K562 (cell line): ENCODE data around the gene NUTF2. TPM values are rescaled to one million over a fixed set of nuclear protein-coding genes. Genes with fewer than 3 reads are reported as not detected.

Experiments used
- BMI1 ChIP-seq: fragments of 150-350 bp; IDR thresholded peaks from 2 replicates; pipeline ENCODE4 v1.6.1; 2014; ENCODE audit warnings: low read length
- BRD4 ChIP-seq: fragments of 200-600 bp; sonication (generic); IDR thresholded peaks from 2 replicates; pipeline ENCODE4 v1.6.1; 2017; ENCODE audit warnings: inconsistent platforms
- CEBPG ChIP-seq, 3 experiments: fragments of 200-800 bp in 1 of 3; sonication (Bioruptor generic) in 1 of 3; sonication (generic) in 1 of 3; formaldehyde crosslinking in 1 of 3; IDR thresholded peaks in 2 of 3; conservative IDR thresholded peaks in 1 of 3; 2 replicates each; pipeline versions ENCODE4 v1.6.1 to v1.8.0; 2016 to 2022; ENCODE audit warnings: missing compliant biosample characterization in 2 of 3, missing genetic modification characterization in 2 of 3, mild to moderate bottlenecking in 1 of 3, missing genetic modification reagents in 1 of 3
- CHD4 ChIP-seq: fragments of 200-600 bp; sonication (generic); IDR thresholded peaks from 3 replicates; pipeline ENCODE4 v1.6.1; 2012; ENCODE audit warnings: low read depth, mild to moderate bottlenecking, mixed read lengths, low read length, inconsistent platforms; ENCODE audit not compliant: insufficient read depth, insufficient replicate concordance, poor library complexity, severe bottlenecking
- ETV1 ChIP-seq: fragments of 450-650 bp; conservative IDR thresholded peaks from 2 replicates; pipeline ENCODE4 v1.6.1; 2016; ENCODE audit warnings: missing genetic modification characterization, control low read depth, low read depth, missing compliant biosample characterization
- MCM2 ChIP-seq: fragments of 450-650 bp; IDR thresholded peaks from 2 replicates; pipeline ENCODE4 v1.6.1; 2017; ENCODE audit warnings: low read depth, mild to moderate bottlenecking
- POLR3G ChIP-seq: IDR thresholded peaks from 2 replicates; pipeline ENCODE4 v1.6.1; 2011; ENCODE audit not compliant: insufficient read length, insufficient replicate concordance; ENCODE audit errors: extremely low read depth
- SMAD2 ChIP-seq: fragments of 150-350 bp; IDR thresholded peaks from 2 replicates; pipeline ENCODE4 v1.6.1; 2014; ENCODE audit warnings: low read depth, mild to moderate bottlenecking, low read length
- ZNF146 ChIP-seq: IDR thresholded peaks from one replicate; pipeline ENCODE4 v1.6.1; 2018; ENCODE audit warnings: missing compliant biosample characterization; ENCODE audit not compliant: unreplicated experiment
- ZNF263 ChIP-seq: sonication (generic); formaldehyde crosslinking; IDR thresholded peaks from 2 replicates; pipeline ENCODE4 v1.8.0; 2022; ENCODE audit warnings: mild to moderate bottlenecking, missing genetic modification reagents, borderline replicate concordance
- ZNF586 ChIP-seq: fragments of 450-650 bp; formaldehyde crosslinking; conservative IDR thresholded peaks from 2 replicates; pipeline ENCODE4 v1.4.0; 2020; ENCODE audit warnings: mild to moderate bottlenecking, moderate library complexity
- ZNF695 ChIP-seq: fragments of 450-650 bp; formaldehyde crosslinking; IDR thresholded peaks from 2 replicates; pipeline ENCODE4 v1.4.0; 2020; ENCODE audit warnings: mild to moderate bottlenecking, moderate library complexity
- polyA plus RNA-seq, 8 experiments: library from polyadenylated mRNA; depleted of rRNA in 4 of 8; stranded (reverse) in 5 of 8; unstranded in 3 of 8; fragments of >200 nt; fragmentation: Nextera tagmentation in 2 of 8; fragmentation: Illumina TruSeq in 1 of 8; extraction: Ambion mirVana in 2 of 8; extraction: Trizol in 1 of 8; gene quantifications; 2 replicates each; pipeline versions ENCODE4 v1.2.1 to v1.2.3, GENCODE V29; 2011 to 2014; ENCODE audit warnings: inconsistent platforms in 1 of 8, missing spikeins in 1 of 8
- total RNA-seq, 7 experiments: library from RNA; depleted of rRNA in 6 of 7; stranded (reverse); fragments of >200 nt in 6 of 7; fragmentation: Illumina TruSeq in 2 of 7; extraction: Trizol in 2 of 7; gene quantifications; 2 replicates each; pipeline versions ENCODE4 v1.2.1 to v1.2.3, GENCODE V29; 2011 to 2021; ENCODE audit warnings: low replicate concordance in 1 of 7
- TF ChIP-seq, protein P1 (sequence below): fragments of 450-650 bp; IDR thresholded peaks from 2 replicates; pipeline ENCODE4 v1.6.1; 2016; ENCODE audit warnings: mild to moderate bottlenecking, moderate library complexity

The NUTF2 gene
- total and polyA plus RNA-seq, 9 of the 15 experiments (the other 6 are each of a cell fraction or from before 2014, with no cell fraction given): 106 to 248 (median 147) TPM

DNA sequence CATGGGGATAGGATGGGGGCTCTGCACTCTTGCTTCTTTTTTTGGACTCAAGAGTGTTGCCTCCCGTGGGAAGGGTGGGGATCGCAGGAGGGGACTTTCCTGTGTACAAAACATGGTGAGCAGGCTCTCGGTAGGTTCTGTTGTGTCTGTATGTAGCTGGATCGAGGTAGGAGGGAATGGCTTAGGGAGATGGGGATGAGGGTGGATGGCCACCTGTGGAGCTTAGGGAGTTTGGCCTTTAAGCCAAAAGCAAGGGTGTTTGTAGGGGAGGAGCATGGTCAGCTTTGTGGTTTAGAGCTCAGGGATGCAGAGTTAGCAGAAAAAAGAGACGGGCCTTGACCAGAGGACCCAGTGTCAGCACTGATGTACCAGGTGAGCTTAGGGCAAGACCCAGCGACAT, 15.1 kb downstream of the NUTF2 start (continued):
- TF ChIP-seq, protein P1, sequence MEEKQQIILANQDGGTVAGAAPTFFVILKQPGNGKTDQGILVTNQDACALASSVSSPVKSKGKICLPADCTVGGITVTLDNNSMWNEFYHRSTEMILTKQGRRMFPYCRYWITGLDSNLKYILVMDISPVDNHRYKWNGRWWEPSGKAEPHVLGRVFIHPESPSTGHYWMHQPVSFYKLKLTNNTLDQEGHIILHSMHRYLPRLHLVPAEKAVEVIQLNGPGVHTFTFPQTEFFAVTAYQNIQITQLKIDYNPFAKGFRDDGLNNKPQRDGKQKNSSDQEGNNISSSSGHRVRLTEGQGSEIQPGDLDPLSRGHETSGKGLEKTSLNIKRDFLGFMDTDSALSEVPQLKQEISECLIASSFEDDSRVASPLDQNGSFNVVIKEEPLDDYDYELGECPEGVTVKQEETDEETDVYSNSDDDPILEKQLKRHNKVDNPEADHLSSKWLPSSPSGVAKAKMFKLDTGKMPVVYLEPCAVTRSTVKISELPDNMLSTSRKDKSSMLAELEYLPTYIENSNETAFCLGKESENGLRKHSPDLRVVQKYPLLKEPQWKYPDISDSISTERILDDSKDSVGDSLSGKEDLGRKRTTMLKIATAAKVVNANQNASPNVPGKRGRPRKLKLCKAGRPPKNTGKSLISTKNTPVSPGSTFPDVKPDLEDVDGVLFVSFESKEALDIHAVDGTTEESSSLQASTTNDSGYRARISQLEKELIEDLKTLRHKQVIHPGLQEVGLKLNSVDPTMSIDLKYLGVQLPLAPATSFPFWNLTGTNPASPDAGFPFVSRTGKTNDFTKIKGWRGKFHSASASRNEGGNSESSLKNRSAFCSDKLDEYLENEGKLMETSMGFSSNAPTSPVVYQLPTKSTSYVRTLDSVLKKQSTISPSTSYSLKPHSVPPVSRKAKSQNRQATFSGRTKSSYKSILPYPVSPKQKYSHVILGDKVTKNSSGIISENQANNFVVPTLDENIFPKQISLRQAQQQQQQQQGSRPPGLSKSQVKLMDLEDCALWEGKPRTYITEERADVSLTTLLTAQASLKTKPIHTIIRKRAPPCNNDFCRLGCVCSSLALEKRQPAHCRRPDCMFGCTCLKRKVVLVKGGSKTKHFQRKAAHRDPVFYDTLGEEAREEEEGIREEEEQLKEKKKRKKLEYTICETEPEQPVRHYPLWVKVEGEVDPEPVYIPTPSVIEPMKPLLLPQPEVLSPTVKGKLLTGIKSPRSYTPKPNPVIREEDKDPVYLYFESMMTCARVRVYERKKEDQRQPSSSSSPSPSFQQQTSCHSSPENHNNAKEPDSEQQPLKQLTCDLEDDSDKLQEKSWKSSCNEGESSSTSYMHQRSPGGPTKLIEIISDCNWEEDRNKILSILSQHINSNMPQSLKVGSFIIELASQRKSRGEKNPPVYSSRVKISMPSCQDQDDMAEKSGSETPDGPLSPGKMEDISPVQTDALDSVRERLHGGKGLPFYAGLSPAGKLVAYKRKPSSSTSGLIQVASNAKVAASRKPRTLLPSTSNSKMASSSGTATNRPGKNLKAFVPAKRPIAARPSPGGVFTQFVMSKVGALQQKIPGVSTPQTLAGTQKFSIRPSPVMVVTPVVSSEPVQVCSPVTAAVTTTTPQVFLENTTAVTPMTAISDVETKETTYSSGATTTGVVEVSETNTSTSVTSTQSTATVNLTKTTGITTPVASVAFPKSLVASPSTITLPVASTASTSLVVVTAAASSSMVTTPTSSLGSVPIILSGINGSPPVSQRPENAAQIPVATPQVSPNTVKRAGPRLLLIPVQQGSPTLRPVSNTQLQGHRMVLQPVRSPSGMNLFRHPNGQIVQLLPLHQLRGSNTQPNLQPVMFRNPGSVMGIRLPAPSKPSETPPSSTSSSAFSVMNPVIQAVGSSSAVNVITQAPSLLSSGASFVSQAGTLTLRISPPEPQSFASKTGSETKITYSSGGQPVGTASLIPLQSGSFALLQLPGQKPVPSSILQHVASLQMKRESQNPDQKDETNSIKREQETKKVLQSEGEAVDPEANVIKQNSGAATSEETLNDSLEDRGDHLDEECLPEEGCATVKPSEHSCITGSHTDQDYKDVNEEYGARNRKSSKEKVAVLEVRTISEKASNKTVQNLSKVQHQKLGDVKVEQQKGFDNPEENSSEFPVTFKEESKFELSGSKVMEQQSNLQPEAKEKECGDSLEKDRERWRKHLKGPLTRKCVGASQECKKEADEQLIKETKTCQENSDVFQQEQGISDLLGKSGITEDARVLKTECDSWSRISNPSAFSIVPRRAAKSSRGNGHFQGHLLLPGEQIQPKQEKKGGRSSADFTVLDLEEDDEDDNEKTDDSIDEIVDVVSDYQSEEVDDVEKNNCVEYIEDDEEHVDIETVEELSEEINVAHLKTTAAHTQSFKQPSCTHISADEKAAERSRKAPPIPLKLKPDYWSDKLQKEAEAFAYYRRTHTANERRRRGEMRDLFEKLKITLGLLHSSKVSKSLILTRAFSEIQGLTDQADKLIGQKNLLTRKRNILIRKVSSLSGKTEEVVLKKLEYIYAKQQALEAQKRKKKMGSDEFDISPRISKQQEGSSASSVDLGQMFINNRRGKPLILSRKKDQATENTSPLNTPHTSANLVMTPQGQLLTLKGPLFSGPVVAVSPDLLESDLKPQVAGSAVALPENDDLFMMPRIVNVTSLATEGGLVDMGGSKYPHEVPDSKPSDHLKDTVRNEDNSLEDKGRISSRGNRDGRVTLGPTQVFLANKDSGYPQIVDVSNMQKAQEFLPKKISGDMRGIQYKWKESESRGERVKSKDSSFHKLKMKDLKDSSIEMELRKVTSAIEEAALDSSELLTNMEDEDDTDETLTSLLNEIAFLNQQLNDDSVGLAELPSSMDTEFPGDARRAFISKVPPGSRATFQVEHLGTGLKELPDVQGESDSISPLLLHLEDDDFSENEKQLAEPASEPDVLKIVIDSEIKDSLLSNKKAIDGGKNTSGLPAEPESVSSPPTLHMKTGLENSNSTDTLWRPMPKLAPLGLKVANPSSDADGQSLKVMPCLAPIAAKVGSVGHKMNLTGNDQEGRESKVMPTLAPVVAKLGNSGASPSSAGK: no peak
- TF ChIP-seq SMAD2: no peak
- no peak for TF ChIP-seq BRD4
- no peak for TF ChIP-seq CEBPG (CRISPR knock-in tag; IDR thresholded peaks at IDR 0.05)
- no peak for TF ChIP-seq CEBPG (tag; conservative IDR thresholded peaks at IDR 0.05 in 1 of 2, IDR thresholded peaks at IDR 0.05 in 1 of 2)
- TF ChIP-seq ZNF586 (CRISPR knock-in tag): no peak
- no peak for TF ChIP-seq ZNF695 (CRISPR knock-in tag)
- TF ChIP-seq ETV1 (tag): no peak
- TF ChIP-seq POLR3G: no peak
- TF ChIP-seq CHD4: no peak
- TF ChIP-seq BMI1: no peak
- no peak for TF ChIP-seq ZNF263 (CRISPR knock-in tag)
- no peak for TF ChIP-seq MCM2
- no peak for TF ChIP-seq ZNF146 (CRISPR knock-in tag)
